ENCODE measurements around the gene TASP1.
"Not testable (repeated sequence)": the region's sequence is repeated elsewhere in the genome, so short reads cannot be mapped to it uniquely, and the experiment has no call there.

Gene TASP1

DNA sequence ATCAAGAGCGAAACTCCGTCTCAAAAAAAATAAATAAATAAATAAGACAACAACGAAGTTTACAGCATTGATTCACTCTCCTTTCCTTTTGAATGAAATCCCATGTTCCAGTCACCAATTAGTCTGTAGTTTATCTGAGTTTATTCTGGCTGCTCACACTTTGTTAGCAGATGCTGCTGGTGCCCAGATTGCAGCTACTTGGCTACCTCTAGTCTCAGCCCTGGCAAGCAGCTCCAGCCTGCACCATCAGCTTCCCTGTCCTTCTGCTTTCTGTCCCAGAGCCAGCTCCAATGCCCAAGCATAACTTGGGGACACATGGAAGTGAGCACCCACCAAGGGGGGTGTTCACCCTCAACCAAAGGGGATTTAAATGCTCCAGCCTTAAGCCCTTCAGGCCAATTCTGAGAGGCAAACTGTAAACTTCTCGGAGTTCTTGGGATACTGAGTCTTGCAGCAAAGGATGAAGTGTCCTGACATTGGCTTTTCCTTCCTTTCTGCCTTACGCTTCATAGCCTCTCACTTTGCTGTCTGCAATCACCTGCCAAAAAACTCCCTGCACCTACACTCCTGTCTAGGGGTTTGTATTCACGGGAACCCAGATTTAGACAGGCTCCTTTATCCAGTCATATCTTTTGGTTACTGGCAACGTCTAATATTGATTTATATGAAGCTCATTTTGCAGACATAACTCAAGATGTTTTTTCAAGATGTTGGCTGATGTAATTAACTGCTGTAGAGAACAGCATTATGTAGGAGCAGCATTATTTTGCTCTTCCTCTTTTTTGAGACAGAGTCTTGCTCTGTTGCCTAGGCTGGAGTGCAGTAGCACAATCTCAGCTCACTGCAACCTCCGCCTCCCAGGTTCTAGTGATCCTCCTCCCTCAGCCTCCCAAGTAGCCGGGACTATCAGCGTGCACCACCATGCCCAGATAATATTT, 9.8 kb upstream of the TASP1 start:
- no peak for DNase-seq

DNA sequence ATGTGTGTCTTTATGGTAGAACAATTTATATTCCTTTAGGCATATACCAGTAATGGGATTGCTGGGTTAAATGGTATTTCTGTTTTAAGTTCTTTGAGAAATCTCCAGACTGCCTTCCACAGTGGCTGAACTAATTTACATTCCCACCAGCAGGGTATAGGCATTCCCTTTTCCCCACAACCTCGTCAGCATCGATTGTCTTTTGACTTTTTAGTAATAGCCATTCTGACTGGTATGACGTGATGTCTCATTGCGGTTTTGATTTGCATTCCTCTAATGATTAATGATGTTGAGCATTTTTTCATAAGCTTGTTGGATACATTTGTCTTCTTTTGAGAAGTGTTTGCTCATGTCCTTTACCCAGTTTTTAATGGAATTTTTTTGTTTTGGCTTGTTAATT, 5.3 kb upstream of the TASP1 start:
- DNase-seq: no peak

DNA sequence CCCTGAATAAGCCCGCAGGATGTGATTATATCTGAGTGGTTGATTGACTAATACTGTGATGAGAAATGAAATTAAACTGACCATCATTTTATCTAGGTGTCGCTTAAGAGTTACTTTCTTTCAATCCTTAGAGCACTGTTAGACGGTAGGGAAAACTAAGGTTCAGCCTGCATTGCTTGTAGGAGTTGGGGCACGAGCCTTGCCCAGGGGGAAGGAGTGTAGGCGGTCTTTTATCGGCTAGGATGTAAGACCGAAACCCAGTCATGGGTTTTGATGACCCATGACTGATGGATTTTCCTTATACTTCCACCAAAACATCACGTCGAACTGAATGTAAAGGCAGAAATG, 392 bp upstream of the TASP1 start:
- no peak for DNase-seq

DNA sequence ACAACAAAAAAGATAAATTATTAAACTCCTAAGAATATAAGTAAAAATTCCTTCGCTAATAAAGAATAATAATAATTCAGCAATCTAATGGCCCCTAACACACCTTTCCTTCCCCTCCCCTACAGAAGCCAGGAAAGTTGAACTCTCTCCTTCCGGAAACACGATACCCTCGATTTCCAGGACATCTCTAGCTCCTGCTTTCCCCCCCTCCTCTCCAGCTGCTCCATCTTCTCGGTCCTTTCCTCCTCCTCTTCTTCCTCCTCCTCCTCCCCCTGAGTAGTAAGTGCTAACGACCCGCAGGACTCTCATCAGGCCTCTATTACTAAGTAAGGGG, 603 bp downstream of the TASP1 start:
- DNase-seq: no peak

DNA sequence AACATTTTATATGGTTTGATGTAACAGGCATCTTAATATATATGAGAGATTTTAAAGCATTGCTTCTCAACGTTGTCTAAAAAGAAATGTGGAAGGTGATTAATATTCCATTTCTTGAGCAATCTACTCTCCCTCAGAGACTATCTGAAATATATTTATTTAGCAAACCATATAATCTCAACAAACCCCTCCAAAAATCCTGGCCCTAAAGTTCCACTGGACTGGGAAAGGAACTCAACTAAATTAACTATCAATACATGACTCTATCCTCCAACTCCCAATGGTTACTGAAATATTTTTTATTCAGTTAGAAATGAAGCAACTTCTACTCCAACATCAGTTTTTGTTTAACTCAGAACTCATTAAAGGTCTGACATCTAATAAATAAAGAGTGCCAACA, 6.3 kb downstream of the TASP1 start:
- DNase-seq: no peak

DNA sequence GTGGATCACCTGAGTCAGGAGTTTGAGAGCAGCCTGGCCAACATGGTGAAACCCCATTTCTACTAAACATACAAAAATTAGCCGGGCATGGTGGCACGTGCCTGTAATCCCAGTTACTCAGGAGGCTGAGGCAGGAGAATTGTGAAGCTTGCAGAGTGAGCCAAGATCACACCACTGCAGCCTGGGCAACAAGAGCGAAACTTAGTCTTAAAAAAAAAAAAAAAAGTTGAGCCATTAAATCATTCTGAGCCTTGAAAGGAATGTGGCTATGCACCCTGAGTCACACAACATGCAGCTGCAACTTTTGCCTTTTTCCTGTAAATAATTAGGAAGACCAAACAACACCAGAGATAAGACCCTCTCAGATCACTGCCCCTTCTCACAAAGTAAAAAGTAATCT, 11.2 kb downstream of the TASP1 start:
- DNase-seq: not testable (repeated sequence)

DNA sequence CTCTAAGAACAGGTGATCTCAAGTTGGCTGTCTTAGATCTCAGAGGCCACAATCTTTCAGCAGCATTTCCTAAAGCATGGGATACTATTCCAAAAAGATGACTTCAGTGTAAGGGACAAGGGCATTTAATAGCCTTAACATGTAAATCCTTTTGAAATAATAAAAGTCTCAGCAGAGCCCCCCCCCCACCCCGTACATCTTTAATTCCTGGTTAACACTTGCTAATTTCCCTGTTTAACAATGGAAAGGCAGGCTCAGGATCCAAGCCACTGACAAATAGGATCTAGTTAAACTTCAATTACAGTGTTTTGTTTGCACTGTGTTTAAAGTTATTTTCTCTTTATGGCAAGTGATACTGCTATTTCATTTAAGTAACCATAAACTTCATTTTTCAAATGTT, 12.0 kb downstream of the TASP1 start:
- DNase-seq: no peak

DNA sequence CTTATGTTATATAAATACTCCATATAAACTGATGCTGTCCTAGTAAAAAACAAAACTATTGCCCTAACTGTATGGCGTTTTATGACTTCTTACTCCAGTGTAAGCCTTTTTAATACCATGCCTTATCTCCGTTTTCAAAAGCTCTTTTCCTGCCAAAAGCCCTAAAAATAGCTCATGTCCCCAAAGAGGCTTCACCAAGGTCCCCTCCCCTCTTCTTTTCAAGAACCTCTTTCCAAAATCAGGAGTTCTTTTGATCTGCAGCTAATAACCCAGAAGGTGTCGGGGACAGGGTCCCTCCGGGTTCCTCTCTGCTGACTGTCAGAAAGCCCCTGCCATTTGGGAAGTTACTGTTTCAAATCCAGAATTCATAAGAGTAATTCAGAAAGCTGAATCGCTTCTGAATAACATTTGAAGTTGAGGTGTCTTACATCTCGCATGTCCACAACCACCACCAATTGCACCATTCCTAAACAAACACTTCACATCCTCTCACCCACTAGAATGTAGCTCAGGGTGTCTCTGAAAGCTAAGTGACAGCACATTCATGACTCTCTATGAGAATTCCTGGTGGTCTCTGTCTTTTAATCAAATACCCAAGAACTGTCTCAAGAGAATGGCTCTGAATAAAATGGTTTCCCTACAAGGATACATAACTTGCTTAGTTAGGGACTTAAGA, 13.3 kb downstream of the TASP1 start:
- no peak for DNase-seq

DNA sequence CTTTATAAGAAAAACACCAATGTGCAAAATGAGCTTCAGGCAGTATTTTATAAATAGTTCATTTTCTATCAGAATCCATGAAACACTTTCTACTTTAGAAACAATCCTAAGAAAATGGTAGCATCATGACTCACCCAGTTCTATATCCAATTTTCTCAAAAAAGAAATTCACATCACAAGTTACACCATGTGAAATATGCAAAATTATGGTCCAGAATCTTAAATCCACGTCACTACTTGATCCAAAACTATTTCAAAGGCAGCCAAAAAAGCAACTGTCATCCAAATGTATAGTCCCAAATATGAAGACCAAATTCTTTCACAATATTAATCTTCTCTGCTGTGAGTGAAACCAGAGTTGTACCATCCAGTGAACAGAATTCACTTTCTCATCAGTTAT, 19.3 kb downstream of the TASP1 start:
- not testable (repeated sequence) for DNase-seq

DNA sequence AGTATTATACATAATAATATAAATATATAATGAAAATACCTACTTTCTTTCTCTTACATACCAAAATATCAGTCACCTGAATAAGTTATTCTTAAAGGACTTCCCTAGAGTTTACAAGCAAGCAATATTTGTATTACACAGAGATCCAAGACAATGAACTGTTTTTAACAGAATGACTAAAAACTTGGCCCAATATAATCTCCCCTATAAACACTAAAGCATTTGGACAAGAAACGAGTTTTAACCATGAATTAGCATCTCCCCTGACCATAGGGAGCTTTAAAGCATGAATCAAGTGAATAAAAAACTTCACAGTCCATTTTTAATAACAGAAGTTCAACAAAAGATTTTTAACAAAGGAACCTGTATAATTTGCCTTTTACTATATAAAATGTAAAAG, 20.3 kb downstream of the TASP1 start:
- DNase-seq: not testable (repeated sequence)

DNA sequence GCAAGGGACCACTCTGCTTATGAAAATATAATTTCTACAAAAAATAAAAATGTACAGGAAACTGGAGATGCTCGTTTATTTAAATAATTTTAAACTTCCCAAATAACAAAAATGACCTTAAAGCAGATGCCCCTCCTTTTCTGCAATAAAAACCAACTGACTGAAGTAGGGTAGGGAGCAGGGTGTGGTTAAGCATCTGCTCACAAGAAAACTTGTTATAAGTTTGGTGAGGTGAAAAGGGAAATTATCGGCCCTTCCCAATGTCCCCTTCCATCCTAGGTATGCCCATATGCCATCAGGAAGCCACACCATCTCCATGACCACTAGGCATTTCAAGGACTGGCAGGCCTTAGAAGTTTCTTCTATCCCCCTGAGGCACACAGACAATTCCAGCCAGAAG, 21.1 kb downstream of the TASP1 start:
- not testable (repeated sequence) for DNase-seq

DNA sequence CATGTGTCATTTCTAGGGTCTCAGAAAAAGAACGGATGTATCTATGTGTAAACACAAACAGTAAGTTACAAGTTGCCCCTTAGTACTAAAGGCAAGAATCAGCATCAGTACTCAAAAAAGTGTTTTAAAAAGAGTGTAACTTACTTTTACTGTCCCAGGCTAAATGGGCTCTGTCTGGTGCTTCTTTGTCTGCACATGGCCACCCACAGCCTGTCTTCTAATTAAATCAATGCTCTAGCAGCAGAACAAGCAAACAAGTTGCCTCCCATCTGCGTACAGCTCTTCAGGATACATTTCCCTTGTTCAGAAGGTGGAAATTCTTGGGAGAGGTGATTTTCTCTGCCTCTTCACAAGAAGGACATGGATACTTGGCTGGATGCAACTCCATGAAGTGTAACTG, 22.0 kb downstream of the TASP1 start:
- peak; percentile 12 for DNase-seq

DNA sequence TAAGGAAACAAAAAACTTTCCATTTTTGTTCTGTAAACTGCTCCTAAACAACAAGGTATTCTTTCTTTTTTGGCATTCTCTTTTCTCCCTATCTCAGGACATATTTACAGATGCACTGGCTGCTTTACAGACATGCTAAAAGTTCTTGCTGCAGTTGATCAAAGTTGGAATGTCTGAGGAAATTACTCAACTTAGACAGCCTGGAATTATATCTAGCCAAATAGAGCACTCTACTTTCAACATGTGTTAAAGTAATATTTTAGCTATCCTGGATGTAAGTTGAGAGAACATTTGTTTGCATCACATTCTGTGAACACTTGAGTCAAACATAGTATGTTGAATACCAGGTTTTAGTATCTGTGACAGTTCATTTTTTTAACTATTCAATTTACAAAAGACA, 24.8 kb downstream of the TASP1 start:
- DNase-seq: no peak

DNA sequence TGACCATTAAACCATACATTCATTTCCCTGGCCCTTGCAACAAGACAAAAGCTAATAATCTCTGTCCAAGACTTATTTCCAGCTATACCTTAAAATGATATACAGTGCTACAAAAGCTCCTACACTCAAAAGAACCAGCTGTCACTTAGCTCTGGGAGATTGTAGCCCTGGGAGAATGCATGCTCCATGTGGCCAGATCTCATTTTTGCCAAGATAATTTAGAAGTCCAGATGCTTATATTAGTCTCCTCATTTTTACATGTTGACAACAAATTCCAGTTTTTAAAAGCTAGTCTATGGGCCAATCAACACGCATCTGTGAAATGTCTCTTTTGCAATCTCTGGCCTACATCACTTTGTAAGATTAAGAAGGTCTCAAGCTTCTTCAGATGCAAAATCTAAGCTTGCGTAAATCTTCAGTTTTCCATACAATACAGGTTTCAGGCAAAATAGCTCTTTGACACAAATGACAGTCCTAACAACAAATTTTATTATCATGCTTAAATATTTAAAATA, 27.1 kb downstream of the TASP1 start:
- no peak for DNase-seq

DNA sequence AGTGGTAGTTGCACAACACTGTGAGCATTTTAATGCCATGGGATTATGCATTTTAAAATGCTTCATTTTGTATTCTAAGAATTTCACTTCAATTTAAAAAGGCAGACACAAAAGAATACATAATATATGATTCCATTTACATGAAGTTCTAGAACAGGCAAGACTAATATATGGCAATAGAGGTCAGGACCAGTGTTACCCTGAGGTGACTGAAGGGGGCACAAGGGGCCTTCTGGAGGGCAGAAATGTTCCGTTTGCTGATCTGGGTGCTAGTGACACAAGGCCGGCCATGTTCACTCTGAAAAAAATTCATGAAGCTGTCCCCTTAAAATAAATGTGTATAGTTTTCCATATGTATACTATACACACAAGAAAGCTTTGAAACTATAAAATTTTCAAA, 28.5 kb downstream of the TASP1 start:
- DNase-seq: no peak

DNA sequence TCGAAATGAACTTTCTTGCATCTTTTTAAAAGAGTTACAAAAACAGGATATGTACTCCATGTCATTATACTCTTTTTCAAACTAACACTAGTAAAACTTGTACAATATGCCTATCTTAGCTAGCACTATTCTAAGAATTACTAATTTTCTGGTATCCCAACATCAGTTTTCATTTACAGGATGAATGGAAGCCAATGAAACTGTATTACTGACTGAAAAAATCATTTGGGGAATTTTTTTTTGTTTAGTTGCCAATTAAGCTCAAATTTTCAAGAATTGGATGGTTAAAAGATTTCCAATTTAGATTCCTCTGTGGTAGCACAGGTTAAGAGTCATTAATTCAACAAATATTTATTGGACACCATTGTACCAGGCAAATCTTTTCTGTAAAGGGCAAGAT, 30.7 kb downstream of the TASP1 start:
- no peak for DNase-seq

DNA sequence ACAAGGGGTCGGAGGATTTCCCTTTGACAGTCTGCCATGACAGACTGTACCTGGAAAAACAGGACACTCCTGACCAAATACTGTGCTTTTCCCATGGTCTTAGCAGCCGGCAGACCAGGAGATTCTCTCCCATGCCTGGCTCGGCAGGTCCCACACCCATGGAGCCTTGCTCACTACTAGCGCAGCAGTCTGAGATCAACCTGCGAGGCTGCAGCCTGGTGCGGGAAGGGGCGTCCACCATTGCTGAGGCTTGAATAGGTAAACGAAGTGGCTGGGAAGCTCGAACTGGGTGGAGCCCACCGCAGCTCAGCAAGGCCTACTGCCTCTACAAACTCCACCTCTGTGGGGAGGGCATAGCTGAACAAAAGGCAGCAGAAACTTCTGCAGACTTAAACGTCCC, 45.3 kb downstream of the TASP1 start:
- not testable (repeated sequence) for DNase-seq

DNA sequence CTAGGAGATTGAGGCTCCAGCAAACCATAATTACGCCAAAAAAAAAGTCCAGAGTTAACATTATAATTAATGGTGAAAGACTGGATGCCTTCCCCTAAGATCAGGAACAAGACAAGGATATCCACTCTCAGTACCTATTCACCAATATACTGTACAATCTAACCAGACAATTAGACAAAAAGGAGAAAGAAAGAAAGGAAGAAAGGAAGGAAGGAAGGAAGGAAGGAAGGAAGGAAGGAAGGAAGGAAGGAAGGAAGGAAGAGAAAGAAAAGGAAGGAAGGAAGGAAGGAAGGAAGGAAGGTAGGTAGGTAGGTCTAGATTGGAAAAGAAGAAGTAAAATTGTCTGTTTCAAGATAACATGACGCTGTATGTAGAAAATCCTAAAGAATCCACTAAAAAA, 50.7 kb downstream of the TASP1 start:
- DNase-seq: no peak

DNA sequence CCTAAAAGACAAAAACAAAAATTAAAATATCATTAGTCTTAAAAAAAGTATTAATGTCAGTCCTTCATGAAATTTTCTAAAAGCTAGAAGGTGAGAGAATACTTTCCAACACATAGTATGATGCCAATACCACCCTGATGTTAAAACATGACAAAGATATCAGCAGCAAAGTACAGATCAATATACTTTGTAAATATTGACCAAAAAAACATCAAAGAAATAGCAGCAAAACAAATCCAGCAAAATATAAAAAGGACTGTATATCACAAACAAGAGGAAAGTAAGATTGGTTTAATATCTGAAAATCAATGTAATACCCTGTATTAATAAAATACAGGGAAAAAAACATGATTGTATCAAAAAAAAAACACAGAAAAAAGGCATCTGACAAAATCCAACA, 51.4 kb downstream of the TASP1 start:
- DNase-seq: no peak

DNA sequence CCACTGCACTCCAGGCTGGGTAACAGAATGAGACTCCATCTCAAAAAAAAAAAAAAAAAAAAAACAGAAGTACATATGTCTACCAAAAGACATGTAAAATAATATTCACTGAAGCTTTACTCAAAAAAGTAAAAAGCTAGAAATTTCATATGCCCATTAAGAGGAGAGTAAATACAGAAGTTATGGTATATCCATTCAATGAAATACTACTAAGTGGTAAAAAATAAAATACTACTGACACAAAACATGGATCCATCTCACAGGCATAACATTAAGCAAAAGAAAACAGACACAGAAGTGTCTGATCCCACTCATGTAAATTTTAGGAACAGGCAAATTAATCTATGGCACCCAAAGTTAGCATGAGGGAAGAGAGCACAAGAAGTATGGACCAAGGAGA, 52.6 kb downstream of the TASP1 start:
- no peak for DNase-seq

DNA sequence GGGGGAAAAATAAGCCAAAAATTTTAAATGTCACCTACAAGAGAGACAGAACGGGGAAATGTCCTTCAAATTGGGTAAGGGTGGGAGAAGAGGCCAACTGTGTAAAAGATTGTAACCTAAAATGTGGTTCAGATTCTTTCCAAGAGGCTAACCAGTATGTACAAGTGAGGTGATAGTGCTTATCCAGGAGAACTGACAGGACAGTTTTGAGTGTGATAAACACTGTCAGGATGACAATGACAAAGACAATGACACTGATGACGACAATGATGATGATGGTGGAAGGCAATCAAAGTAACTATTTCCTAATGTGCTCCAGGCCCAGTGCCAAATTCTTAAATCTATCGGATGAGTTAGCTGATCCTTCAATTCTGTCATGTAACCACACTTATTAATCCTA, 57.3 kb downstream of the TASP1 start:
- no peak for DNase-seq

DNA sequence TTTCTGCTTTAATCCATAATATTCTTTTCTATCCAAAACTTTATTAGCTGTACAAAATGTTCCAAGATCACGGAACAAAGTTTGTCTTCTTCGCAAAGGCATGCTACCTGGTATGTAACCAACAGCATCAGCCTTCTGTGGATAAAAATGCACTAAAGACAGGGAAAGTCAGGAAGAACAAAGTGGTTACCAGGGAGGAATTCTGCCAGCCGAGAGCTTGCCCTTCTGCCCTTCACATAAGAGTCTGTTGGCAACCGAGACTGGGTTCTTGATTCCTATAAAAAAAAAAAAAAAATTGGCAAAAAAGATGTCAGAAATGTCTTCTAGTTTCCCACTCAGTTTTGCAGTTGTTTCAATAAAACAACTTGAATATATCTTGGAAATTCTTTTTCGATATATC, 58.0 kb downstream of the TASP1 start:
- DNase-seq: no peak

DNA sequence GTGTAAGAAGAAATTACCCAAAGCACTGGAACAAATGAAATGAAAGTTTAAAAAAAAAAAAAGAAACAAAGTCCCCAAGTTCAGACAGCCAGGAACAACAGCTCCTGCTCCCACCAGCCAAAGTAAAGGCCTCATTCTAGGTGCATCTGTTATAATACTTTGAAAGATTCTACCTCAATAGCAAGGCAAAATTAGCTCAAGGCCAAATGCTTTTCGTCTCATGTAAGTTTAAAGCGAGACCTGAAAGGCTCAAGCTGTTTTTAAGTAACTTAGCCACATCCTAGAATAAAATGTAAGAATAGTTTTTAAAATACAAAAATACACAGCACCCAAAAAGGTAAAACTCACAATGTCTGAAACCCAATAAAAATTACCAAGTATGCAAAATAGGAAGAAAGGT, 64.7 kb downstream of the TASP1 start:
- DNase-seq: no peak

DNA sequence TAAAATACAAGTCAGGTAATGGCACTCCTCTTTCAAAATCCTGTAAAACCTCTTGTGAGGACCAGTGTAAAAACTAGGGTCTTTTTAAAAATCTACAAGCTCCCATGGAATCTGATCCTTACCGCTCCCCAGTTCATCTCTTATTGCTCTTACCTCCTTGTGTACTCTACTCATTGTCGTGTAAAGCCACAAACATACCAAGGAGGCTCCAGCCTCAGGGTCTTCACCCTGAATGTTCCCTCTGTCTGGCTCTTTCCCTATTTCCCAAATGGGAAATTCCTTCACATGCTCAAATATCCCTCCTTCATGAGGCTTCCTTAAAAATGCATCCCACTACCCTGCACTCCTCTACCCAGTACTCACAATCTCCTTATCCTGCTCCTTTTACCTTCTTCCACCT, 67.1 kb downstream of the TASP1 start:
- no peak for DNase-seq

DNA sequence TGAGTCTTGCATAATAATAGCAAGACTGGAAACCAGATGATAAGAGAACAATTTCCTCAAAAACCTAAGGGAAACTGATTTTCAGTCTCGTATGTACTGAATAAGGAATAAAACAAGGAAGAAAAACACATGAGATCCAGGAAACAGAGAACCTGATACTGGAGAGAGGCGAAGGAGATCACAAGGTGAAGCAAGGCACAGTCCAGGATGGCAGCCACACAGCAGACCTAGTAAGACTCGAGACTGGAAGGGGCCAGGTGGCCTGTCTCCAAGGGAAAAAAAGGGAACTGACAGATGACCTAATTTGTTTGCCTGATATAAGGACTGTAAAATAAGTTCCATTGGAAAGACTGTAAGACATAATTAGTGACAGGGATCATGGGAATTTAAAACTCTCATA, 71.1 kb downstream of the TASP1 start:
- DNase-seq: no peak
